CD14-positive monocyte (primary cell): Measurements from ENCODE around the gene GLT6D1. TPM values are rescaled to one million over a fixed set of nuclear protein-coding genes. Genes with fewer than 3 reads are reported as not detected.

Experiments used
- DNase-seq, 3 donors: peaks; one replicate each; pipeline ENCODE4 v3.0.0-alpha.2; 2011 to 2022
- H2AFZ ChIP-seq: 2 replicates; pipeline ENCODE4 v1.6.0; 2012; ENCODE audit warnings: mild to moderate bottlenecking, low read depth, low read length, inconsistent platforms; ENCODE audit not compliant: insufficient read depth, poor library complexity, severe bottlenecking
- H3K27ac ChIP-seq, 2 donors: 1 replicate in 1 of 2; 2 replicates in 1 of 2; pipeline ENCODE4 v1.5.1; 2012 to 2013; ENCODE audit warnings: low read length in 2 of 2, control low read depth in 1 of 2, inconsistent platforms in 1 of 2, low read depth in 1 of 2, mild to moderate bottlenecking in 1 of 2
- H3K27me3 ChIP-seq, 2 donors: one replicate each; pipeline versions ENCODE4 v1.6.0 to v1.6.1; 2011 to 2013; ENCODE audit warnings: low read length in 2 of 2; ENCODE audit not compliant: control insufficient read depth in 2 of 2, insufficient read depth in 2 of 2
- H3K36me3 ChIP-seq, 2 donors: replicated peaks in 1 of 2; 1 replicate in 1 of 2; 2 replicates in 1 of 2; pipeline versions ENCODE4 v1.5.1 to v1.6.1; 2012 to 2013; ENCODE audit warnings: low read length in 2 of 2, control low read depth in 1 of 2, inconsistent platforms in 1 of 2, mild to moderate bottlenecking in 1 of 2; ENCODE audit not compliant: insufficient read depth in 2 of 2, control insufficient read depth in 1 of 2
- H3K4me1 ChIP-seq, 2 donors: 1 replicate in 1 of 2; 2 replicates in 1 of 2; pipeline versions ENCODE4 v1.5.1 to v1.6.1; 2012 to 2013; ENCODE audit warnings: low read length in 2 of 2, control low read depth in 1 of 2, inconsistent platforms in 1 of 2, mild to moderate bottlenecking in 1 of 2, moderate library complexity in 1 of 2; ENCODE audit not compliant: insufficient read depth in 2 of 2, control insufficient read depth in 1 of 2
- H3K4me2 ChIP-seq: replicated peaks from 2 replicates; pipeline ENCODE3; 2012; ENCODE audit warnings: low read length, moderate library complexity, mild to moderate bottlenecking; ENCODE audit not compliant: poor library complexity, severe bottlenecking; ENCODE audit errors: extremely low read depth
- H3K4me3 ChIP-seq, 3 experiments: fragments of 200-600 bp in 1 of 3; sonication (generic) in 1 of 3; replicated peaks in 1 of 3; 1 replicate in 2 of 3; 2 replicates in 1 of 3; pipeline ENCODE4 v1.5.1; 2011 to 2013; ENCODE audit warnings: low read length in 3 of 3, mild to moderate bottlenecking in 3 of 3, control low read depth in 2 of 3, low read depth in 2 of 3, inconsistent platforms in 1 of 3, moderate library complexity in 1 of 3
- H3K79me2 ChIP-seq: 2 replicates; pipeline ENCODE4 v1.6.0; 2012; ENCODE audit warnings: mild to moderate bottlenecking, control low read depth, inconsistent platforms, low read length, moderate library complexity; ENCODE audit not compliant: insufficient read depth
- H3K9ac ChIP-seq: 2 replicates; pipeline ENCODE4 v1.6.0; 2017; ENCODE audit warnings: low read length, mild to moderate bottlenecking; ENCODE audit not compliant: insufficient read depth, poor library complexity, severe bottlenecking
- H3K9me3 ChIP-seq, 2 donors: replicated peaks in 1 of 2; 1 replicate in 1 of 2; 2 replicates in 1 of 2; pipeline versions ENCODE4 v1.5.1 to v1.6.1; 2012 to 2013; ENCODE audit warnings: low read length in 2 of 2, control low read depth in 1 of 2; ENCODE audit not compliant: control insufficient read depth in 1 of 2, insufficient read depth in 1 of 2
- H4K20me1 ChIP-seq: 2 replicates; pipeline ENCODE4 v1.6.0; 2012; ENCODE audit warnings: mild to moderate bottlenecking, low read length, control low read depth, moderate library complexity; ENCODE audit not compliant: insufficient read depth
- H3K27ac Mint-ChIP-seq, 7 donors: one replicate each; pipeline ENCODE4 v1.8.0; 2020; ENCODE audit warnings: mild to moderate bottlenecking in 7 of 7, mixed read lengths in 7 of 7, moderate library complexity in 6 of 7, inconsistent platforms in 2 of 7
- H3K27me3 Mint-ChIP-seq, 3 donors: one replicate each; pipeline ENCODE4 v1.8.0; 2021 to 2022; ENCODE audit warnings: low read depth in 3 of 3, mild to moderate bottlenecking in 3 of 3, mixed read lengths in 3 of 3, moderate library complexity in 3 of 3, inconsistent platforms in 1 of 3
- H3K36me3 Mint-ChIP-seq, 2 donors: one replicate each; pipeline ENCODE4 v1.8.0; 2020; ENCODE audit warnings: mixed read lengths in 2 of 2, inconsistent platforms in 1 of 2, mild to moderate bottlenecking in 1 of 2
- H3K4me1 Mint-ChIP-seq: one replicate; pipeline ENCODE4 v1.8.0; 2020; ENCODE audit warnings: mild to moderate bottlenecking, mixed read lengths
- H3K4me3 Mint-ChIP-seq, 2 donors: one replicate each; pipeline ENCODE4 v1.8.0; 2020; ENCODE audit warnings: mild to moderate bottlenecking in 2 of 2, mixed read lengths in 2 of 2, moderate library complexity in 1 of 2
- H3K9me3 Mint-ChIP-seq, 7 donors: one replicate each; pipeline ENCODE4 v1.8.0; 2020 to 2022; ENCODE audit warnings: mixed read lengths in 7 of 7, mild to moderate bottlenecking in 6 of 7, moderate library complexity in 6 of 7, inconsistent platforms in 2 of 7
- CTCF ChIP-seq: fragments of 200-600 bp; IDR thresholded peaks from one replicate; pipeline ENCODE4 v1.8.0; 2022; ENCODE audit warnings: antibody characterized with exemption, mild to moderate bottlenecking
- WGBS: methylation state at CpG from one replicate; pipeline ENCODE4 v1.1.5; 2013; ENCODE audit warnings: missing lambda C conversion rate; ENCODE audit not compliant: insufficient coverage; 5-methylcytosine and 5-hydroxymethylcytosine counted together
- intact Hi-C, 2 donors: fragments of 100-400 bp; cut with micrococcal nuclease; formaldehyde crosslinking; loops; one replicate each; pipeline versions ENCODE4 v1.15.0 to v1.15.1; 2023
- polyA plus RNA-seq, 3 donors: library from polyadenylated mRNA; depleted of rRNA in 1 of 3; unstranded in 2 of 3; stranded (reverse) in 1 of 3; fragments of 300-500 nt in 2 of 3; fragments of >200 nt in 1 of 3; fragmentation: Illumina TruSeq in 2 of 3; gene quantifications; 1 replicate in 2 of 3; 2 replicates in 1 of 3; pipeline ENCODE4 v1.2.3, GENCODE V29; 2012 to 2021

The GLT6D1 gene
- polyA plus RNA-seq, 3 donors, result not detected

GRCh38 chr9:135632841-135633240 lies 6.5 kb downstream of the GLT6D1 start:
- Mint-ChIP-seq H3K27me3 (peaks cover 6 to 11% (median 6%) of the 10 kb centered on the region in 3 donors), H3K4me1 (no peaks in the 10 kb centered on the region), H3K9me3 (peaks cover 0 to 21% (median 5%) of the 10 kb centered on the region in 7 donors), H3K27ac (no peak overlapping the region), H3K4me3 (no peak overlapping the region), H3K36me3 (no peaks in the 10 kb centered on the region)
- WGBS, result no CpG with 5 or more reads among the region's 10 CpGs
- H3K4me2 ChIP-seq, result no peak overlapping the region
- H3K4me1 ChIP-seq, result no peaks in the 10 kb centered on the region
- no peak for DNase-seq
- no peak overlapping the region for H2AFZ ChIP-seq
- no peak overlapping the region for H3K4me3 ChIP-seq
- no peak overlapping the region for H3K9ac ChIP-seq
- H3K27ac ChIP-seq, result no peak overlapping the region
- H3K36me3 ChIP-seq, result no peaks in the 10 kb centered on the region
- no peaks in the 10 kb centered on the region for H4K20me1 ChIP-seq
- no peak for TF ChIP-seq CTCF
- no peaks in the 10 kb centered on the region for H3K27me3 ChIP-seq
- H3K79me2 ChIP-seq, result no peaks in the 10 kb centered on the region
- no peaks in the 10 kb centered on the region for H3K9me3 ChIP-seq
- intact Hi-C loops, result no loop called here

GRCh38 chr9:135624282-135624681 lies 15.1 kb downstream of the GLT6D1 start:
- Mint-ChIP-seq H3K36me3 (no peaks in the 10 kb centered on the region), H3K9me3 (peaks cover 3 to 25% (median 17%) of the 10 kb centered on the region in 7 donors), H3K4me3 (no peak overlapping the region), H3K27ac (no peak overlapping the region), H3K4me1 (no peaks in the 10 kb centered on the region), H3K27me3 (peaks cover 3 to 7% (median 3%) of the 10 kb centered on the region in 3 donors)
- WGBS, result 95% methylated on average over 10 of the region's 14 CpGs
- Histone ChIP-seq H3K4me2 (no peak overlapping the region), H3K27me3 (no peaks in the 10 kb centered on the region), H3K79me2 (no peaks in the 10 kb centered on the region), H3K4me1 (no peaks in the 10 kb centered on the region), H3K27ac (no peak overlapping the region), H3K9ac (no peak overlapping the region), H3K36me3 (no peaks in the 10 kb centered on the region), H3K9me3 (peaks cover 4 to 6% of the 10 kb centered on the region in 2 donors), H2AFZ (no peak overlapping the region), H4K20me1 (no peaks in the 10 kb centered on the region), H3K4me3 (no peak overlapping the region)
- no peak for DNase-seq
- intact Hi-C loops, result no loop called here
- TF ChIP-seq CTCF, result no peak
